Measurements from ENCODE around the gene XPNPEP1.

Gene XPNPEP1

DNA sequence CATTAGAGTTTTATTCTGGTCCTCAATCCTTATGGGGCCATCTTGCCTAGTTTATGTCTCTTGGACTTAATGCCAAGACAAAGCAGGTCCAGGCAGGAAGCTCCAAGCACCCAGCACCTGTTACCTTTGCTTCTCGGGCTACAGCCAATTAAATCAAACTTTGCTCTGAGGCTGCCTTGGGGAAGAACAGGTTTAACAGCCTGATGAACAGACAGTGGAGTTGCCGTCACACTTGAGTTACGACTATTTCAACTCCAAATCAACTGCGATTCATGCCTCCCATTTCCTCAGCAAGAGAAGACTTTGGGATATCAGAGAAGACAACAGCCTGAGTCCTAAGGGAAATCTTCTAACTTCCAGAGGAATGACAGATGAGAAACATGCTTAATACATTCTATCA lies 62.2 kb downstream of the XPNPEP1 start:
- no peak for DNase-seq

DNA sequence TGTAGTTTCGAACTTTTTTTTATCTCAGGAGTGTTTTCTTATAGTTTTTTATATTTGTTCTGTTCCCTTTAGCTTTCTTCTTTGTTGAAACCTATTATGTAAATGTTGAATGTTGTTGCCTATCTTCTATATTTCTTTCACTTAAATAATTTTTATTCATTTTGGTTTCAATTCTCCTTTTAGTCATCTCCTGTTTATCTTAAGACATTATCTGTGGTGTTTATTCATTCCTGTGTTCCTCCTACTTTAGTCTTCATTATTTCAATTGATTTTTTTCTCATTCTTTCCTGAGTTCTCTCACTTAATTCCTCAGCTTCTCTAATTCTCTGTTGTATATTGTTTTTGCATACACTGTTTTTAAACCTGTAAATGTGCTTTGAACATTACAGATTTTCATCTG lies 64.1 kb downstream of the XPNPEP1 start:
- DNase-seq: no peak

DNA sequence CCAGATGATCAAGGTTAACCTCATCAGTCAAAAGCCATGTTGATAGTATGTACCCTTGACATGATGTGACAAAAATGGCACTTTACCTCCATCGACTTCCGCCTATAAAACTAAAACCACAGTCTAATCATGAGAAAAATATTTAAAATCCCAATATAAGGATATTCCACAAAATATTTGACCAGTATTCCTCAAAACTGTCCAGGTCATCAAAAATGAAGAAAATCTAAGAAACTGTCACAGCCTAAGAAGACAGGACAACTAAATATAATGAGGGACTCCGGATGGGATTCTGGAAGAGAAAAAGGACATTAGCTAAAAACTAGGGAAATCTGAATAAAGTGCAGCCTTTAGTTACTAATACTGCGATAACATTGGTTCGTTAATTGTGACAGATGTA lies 67.6 kb downstream of the XPNPEP1 start:
- no peak for DNase-seq

DNA sequence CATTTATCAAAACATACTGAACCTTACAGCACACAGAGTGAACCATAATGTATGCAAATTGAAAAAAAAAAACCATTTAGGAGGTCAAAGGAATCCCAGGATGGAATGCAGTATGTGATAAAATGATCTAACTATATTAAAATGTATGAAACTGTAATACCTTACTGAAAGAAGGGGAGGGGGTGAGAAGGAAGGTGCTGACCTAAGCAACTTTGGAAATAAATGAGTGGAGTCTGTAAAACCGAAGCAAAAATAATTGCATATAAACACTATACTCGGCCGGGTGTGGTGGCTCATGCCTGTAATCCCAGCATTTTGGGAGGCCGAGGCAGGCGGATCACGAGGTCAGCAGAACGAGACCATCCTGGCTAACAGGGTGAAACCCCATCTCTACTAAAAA lies 69.4 kb downstream of the XPNPEP1 start:
- DNase-seq: no peak

DNA sequence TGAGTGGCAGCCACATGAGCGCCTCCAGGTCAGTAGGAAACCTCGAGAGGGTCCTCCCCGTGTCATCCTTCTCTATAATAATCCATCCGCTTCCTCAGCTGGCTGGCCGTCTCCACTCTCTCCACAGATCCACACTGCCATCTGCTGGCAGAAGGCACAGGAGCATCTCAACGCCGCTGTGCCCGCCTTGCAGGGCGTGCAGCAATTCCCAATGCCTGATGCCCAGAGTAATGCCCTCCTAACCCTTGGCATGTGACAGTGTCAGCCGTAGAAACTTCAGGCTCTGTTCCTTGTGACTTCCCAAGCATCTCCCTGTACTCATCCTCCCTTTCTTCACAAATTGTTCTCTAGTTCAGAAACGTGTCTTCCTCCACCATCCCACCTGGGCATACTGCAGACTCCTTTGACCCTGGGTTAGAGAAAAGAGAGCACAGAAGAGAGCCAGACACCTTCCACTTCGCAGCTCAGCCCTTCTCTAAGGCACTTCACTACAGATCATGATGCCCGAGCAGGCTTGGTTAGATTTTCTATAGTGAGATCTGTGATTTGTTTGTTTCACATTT lies 70.8 kb downstream of the XPNPEP1 start:
- peak; percentile 84 for DNase-seq

DNA sequence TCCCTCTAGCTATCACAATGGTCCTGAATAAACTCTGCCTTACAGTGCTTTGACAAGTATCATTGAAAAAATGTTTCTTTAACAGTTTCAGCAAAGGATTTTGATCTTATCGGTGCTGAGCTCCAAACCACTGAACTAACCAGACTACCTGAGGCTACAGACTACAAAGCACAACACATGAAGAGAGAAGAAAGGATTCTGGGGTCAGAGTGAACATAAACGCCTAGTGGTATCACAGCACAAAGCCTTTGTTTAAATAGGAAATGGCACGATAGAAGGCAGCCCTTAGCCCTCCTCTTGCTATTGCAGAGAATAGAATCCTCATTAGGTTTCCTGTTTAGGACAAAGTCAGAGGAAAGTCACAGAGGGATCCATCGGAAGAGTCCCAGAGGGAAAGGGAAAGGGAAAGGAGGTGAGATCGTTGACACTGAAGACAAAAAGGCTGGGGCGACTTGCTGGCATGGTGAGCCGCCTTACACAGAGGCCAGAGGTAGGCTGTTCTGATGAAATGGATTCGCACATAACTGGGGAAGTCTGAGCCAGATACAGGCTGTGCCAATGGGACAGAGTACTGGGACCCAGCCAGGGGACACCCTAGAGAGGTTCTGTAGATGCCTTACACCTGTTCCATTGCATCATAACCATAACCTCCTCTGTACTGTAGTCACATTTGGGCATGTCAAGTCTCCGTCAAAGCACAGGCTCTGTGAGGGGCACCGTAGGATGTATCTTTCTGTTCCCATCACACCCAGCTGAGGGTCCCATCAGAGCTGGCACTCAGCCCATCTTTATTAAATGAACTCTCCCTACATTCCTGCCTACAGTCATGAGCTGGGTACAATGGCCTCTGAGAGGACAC lies 71.5 kb downstream of the XPNPEP1 start:
- DNase-seq: no peak

DNA sequence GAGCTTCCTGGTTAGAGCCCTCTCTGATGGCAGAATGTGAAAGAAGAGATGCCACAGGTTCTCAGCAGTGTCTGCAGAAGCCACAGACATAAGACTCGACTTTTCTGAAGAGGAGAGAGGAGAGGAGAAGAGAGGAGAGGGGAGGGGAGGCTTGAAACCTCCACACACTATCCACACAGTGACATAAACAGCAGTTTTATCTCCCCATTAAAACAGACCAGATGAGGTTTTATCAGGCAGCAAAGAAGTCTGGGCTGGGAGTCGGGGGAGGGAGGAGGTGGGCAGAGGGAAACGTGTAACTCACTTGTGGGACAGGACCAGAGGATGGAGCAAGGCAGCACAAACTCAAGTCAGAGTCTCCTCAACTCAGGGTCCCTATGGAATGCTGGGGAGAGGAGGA lies 76.5 kb downstream of the XPNPEP1 start:
- DNase-seq: no peak

DNA sequence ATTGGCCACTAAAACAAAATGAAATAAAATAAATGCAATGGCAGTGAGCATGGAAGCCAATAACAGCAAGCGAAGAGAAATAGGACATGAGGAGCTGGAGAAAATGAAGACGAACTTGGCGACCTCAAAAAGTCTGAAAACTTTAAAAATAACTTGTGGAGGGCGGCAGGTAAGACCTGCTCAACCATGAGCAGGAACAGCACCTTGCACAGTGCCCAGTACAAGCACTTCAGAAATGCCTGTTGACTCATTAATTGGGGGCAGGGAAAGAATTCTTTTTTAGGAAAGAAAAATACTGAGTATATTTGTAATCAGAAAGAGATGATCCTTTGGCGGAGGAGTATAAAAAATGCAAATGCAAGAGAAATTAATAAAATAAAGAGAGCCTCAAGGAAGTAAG lies 78.0 kb downstream of the XPNPEP1 start:
- no peak for DNase-seq

DNA sequence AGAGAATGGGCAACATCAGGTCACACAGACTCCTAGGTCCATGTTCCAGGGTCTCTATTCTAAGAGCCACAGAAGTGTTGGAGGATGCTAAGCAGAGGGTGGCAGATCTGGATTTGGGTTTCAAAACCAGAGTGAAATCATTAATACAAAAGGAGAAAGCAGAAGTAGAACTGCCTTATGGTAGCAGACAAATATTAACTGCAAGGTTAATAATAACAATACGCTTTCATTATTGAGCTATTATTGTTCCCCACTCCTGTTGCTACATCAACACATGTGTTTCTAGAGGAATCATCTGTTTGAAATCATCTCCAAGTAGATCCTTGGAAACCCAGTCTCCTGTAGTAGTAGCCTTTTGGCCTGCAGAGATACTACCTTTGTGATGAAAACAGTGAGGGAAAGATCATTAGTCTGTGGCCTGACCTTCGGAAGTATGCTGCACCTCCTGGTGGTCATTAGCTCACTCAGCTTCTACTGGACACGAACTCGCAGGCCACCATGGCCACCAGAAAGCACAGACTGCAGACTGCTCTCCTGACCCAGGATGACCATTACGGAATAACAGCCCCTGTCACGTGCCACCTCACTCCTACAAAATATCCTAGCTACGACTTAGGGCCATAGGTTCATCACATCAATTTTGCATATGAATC lies 84.6 kb downstream of the XPNPEP1 start:
- no peak for DNase-seq

DNA sequence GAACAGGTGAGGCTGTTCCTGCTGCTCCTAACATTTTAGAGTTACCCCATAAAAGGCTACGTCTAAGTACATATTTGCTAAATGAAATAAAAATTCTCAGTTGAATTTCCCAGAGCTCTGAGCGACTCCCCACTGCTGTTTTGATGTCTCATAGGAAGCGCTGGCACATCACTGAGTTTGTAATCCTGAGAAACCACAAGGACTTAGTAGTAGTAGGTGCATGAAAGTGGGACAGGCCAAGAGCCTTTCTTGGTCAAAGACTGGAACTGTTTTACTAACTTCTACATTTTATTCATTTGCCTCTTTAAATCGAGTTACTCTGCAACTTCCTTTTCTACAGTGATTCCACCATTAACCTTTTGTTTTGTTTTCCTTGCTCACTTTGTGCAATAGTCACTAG lies 85.9 kb downstream of the XPNPEP1 start:
- no peak for DNase-seq

DNA sequence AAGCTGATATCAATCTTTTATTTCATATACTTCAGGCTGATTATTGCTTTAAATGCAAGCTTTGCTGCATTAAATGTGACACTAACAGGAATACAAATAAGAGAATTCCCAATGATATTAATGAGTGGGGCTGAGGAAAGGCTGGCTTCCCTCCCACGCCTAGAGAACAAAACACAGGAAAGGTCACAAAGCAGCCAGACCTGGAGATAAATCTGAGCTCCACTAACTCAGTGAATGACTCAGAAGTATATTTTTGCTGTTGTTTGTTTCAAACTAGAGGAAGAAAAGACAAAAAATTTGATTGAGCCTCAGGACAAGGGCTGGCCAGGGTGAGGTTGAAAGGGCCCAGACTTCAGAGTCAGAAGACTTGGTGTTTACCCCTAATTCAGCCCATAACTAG lies 88.1 kb downstream of the XPNPEP1 start:
- no peak for DNase-seq

DNA sequence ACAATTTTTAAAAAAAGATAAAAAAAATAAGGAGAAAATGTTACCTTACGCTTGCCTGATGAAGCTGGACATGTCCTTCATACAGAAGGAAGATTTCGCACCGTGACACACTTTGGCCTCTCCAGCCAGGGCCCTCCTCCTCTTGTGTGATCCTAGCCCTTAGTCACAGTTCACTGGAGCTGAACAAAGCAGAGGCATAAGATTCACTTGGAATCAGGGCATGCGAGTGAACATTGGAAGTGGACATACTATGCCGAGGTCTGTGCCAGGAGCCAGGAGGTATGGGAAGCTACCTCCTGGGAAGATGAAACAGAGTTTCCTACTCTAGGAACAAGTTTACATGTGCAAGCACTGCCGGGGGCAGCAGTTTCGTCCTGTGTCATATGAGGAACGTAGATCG lies 91.5 kb downstream of the XPNPEP1 start:
- no peak for DNase-seq

DNA sequence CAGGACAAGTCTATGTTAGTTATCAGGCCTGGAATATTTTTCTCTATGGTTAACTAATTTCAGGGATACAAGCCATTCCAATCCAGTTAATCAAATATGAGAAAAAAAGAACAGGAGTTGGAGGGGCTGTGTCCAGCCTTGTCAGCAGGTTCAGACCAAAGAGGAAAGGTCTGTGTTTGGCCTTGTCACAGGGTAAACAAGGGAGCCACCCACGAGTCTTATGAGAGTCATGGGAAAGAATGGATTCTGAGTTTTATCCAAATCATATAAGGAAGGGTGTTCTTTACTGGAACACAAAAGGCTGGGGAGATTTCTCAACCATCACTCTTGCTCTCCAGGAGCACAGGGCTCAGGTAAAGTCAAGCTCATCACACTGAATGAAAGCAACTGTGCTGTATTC lies 99.1 kb downstream of the XPNPEP1 start:
- DNase-seq: no peak

DNA sequence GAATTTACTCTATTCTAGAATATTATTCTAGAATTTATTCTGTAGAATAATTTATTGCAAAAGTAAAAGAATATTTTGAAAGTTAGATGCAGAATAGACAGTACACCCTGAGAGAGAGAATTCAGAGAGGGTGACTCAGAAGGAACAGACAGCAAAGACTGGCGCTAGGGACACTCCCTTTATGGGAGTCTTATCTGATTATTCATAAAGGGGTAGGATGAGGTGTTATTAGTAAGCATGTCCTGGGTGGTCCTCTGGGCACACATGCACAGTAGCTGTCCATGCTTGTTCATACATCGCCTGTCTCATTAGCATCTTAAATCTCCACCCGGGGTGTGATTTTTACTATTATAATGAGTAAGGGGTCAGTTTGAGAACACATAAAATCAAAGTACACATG lies 100.1 kb downstream of the XPNPEP1 start:
- DNase-seq: no peak

DNA sequence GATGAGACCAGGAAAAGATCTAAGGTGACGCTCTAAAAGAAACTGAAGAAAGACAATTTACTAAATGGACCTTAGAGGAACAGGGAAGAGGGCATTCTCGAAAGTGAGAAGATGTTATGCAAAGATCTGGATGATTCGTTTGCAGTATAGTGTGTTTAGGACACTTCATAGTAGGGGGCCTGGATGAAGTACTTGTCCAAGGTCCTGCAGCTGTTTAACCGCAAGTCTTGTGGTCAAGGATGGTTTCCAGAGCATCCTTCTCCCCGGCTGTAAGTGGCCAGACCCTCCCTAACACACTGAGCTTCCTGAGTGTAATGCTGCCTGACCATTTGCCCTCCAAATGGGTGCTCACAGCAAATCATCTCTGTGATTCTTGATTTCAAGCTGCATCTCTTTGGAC lies 101.6 kb downstream of the XPNPEP1 start:
- DNase-seq: no peak

DNA sequence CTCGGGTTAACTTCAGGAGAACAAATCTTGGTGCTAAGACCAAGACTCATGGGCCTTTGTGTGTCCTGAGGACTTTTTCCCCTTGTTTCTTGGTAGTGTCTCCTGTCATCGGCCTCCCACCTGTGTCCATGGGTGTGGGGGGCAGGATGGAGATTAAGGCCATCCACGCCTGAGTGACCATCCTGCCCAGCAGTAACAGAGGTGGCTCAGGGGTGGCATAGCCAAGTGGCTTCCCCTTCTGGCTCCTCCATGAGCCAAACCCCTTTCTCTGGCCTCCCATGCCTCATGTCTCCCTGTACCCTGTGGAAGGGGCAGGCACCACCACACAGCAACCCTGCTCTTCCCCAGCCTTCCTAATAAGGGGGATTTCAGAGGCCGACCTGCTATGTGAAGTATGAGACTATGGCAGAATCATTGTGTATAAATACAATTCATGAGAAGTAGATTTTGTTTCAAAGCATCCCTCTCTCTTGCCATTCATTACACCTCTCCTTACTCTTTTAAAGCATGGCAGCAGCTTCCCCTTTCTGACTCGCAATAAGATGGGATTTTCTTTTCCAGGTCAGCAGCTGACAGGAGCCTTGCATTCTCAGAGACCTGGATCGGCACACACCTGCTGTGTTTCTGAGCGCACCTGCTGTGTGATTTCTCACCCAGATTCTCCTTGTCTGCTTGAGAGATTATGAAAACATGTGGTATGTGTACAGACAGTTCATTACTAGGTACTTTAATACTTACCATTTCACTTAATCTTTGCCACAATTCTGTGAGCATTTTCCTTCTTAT lies 102.5 kb downstream of the XPNPEP1 start:
- no peak for DNase-seq

DNA sequence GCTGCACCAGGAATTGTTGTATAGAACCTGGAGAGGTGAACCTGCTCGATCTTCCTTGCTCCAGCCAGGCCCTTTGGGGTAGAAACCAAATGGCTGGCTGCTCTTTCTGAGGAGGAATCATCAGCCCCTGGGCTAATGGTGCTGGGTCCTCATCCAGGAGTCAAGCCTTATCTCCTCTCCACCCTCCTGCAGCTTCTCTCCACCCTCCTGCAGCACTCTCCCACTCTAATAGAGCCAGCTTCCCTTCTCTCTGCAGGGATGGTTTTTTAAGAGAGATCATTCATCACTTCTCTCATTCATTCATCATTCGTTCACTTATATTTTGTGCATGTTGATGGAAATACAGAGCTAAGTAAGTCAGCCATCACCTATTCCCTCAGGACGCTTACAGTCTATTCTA lies 103.5 kb downstream of the XPNPEP1 start:
- no peak for DNase-seq
